Inferior parietal cortex (tissue), 1 donor: ENCODE data around the gene MT3.
A peak's percentile ranks its signal among the peaks of the same experiment; 100 is the strongest.
"Not testable (repeated sequence)": the region's sequence is repeated elsewhere in the genome, so short reads cannot be mapped to it uniquely, and the experiment has no call there.

ENCODE experiments used
- DNase-seq: peaks from one replicate; pipeline ENCODE4 v3.0.0-alpha.2; 2016; ENCODE audit errors: extremely low spot score

MT3 gene

DNA sequence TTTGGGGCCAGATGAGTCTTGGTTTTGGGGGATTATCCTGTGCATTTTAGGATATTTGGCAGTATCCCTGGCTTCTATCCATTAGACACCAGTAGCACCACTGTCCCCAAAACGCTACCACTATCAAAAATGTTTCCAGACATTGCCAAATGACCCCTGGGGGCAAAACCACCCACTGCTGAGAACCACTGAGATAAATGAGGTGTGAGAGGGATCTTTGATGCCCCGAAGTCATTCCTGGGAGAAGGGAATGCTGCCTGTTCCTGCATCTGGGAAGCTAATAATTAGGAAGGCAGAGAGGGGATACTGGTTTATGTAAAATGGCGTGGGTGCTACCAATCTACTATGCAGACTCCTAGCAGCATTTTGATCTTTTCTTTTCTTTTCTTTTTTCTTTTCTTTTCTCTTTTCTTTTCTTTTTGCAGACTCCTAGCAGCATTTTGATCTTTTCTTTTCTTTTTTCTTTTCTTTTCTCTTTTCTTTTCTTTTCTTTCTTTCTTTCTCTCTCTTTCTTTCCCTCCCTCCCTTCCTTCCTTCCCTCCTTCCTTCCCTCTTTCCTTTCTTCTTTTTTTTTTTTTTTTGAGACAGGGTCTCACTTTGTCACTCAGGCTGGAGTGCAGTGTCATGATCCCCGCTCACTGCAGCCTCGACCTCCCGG is 8.8 kb upstream of the MT3 start:
- no peak for DNase-seq

DNA sequence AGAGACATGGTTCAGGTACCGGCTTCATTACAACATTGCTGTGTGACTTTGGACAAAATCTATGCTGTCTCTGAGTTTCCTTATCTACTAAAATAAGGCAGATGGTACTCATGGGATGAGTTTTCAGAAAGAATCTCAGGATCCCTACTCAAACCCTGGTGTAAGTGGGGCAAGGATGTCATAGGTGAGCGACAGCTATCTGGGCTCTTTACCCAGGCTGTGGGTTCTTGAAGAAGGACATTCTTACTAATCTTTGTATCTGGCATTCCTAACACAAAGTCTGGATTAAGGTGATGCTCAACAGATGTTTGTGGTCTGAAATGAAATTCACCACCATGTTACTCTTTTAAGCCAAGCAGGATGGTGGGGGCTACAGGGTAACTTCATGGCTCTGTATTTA is 6.4 kb upstream of the MT3 start:
- not testable (repeated sequence) for DNase-seq

- DNase-seq: no peak
Observed at GRCh38 chr16:56583351-56584168, 5.8 kb upstream of the MT3 start.

GRCh38 chr16:56584276-56584675 is 5.1 kb upstream of the MT3 start:
- DNase-seq: no peak

DNA sequence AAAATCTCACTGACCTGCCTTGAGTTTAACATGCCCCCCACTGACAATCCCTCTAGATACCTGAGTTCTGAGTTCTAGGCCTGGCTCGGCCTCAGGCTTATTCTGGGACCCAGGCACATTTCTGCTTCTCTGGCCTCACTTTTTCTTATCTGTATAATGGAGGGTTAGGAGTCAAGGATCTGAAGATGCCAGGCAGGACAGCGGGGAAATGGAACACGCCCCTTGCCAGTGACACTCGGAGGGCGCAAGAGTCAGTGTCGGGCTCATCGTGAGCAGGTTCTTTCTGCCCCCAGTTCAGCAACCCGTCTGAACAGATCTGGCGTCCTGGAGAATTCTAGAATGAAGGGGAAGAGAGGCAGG is 567 bp upstream of the MT3 start:
- no peak for DNase-seq

- no peak for DNase-seq
Observed at GRCh38 chr16:56591377-56592060, 2.2 kb downstream of the MT3 start.

DNA sequence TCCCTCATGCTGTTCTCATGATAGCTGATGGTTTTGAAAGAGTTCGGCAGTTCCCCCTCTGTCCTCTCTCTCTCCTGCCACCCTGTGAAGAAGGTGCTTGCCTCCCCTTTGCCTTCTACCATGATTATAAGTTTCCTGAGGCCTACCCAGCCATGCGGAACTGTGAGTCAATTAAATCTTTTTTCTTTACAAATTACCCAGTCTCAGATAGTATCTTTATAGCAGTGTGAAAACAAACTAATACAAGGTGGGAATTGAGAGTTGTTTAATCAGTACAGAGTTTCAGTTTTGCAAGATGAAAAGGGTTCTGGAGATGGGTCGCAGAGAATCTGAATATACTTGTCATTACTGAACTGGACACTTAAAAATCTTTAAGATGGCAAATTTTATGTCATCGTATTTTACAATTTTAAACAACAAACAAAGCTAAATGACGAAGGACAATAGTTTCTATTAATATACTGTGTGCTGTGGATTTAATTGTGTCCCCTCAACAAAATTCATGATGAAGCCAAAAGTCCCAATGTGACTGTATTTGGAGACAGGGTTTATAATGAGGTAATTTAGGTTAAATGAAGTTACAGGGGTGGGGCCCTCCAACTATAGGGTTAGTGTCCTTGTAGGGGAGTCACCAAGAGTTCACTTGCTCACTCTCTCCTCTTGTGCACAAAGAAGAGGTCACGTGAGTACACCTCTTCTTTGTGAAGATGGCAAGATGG is 4.4 kb downstream of the MT3 start:
- no peak for DNase-seq

- no peak for DNase-seq
Observed at GRCh38 chr16:56594292-56594619, 4.9 kb downstream of the MT3 start.

GRCh38 chr16:56600398-56600999 is 11.2 kb downstream of the MT3 start:
- peak; percentile 86 for DNase-seq

- DNase-seq: no peak
Observed at GRCh38 chr16:56601325-56601724, 12.0 kb downstream of the MT3 start.

DNA sequence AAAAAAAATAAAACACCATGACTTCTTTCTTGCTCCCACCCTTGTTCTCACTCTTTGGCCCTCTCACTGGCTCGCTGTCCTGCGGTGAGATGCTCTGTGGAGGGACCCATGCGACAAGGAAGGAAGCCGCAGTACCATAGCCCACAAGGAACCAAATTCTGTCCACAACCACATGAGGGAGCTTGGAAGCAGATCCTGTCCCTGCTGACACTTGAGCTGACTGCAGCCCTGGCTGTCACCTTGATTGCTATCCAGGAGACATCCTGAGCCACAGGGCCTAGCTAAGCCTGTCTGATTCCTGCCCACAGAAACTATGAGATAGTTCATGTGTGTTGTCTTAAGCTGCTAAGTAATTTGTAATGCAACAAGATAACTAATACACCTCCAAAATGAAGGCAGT is 14.3 kb downstream of the MT3 start:
- DNase-seq: peak; percentile 57

GRCh38 chr16:56604966-56605365 is 15.6 kb downstream of the MT3 start:
- DNase-seq: no peak

- DNase-seq: no peak
Observed at GRCh38 chr16:56605475-56605874, 16.1 kb downstream of the MT3 start.

- DNase-seq: no peak
Observed at GRCh38 chr16:56606071-56606475, 16.7 kb downstream of the MT3 start.

- peak; percentile 53 for DNase-seq
Observed at GRCh38 chr16:56606476-56607108, 17.3 kb downstream of the MT3 start.

GRCh38 chr16:56607109-56607618 is 17.8 kb downstream of the MT3 start:
- no peak for DNase-seq

- DNase-seq: no peak
Observed at GRCh38 chr16:56607675-56608042, 18.3 kb downstream of the MT3 start.

DNA sequence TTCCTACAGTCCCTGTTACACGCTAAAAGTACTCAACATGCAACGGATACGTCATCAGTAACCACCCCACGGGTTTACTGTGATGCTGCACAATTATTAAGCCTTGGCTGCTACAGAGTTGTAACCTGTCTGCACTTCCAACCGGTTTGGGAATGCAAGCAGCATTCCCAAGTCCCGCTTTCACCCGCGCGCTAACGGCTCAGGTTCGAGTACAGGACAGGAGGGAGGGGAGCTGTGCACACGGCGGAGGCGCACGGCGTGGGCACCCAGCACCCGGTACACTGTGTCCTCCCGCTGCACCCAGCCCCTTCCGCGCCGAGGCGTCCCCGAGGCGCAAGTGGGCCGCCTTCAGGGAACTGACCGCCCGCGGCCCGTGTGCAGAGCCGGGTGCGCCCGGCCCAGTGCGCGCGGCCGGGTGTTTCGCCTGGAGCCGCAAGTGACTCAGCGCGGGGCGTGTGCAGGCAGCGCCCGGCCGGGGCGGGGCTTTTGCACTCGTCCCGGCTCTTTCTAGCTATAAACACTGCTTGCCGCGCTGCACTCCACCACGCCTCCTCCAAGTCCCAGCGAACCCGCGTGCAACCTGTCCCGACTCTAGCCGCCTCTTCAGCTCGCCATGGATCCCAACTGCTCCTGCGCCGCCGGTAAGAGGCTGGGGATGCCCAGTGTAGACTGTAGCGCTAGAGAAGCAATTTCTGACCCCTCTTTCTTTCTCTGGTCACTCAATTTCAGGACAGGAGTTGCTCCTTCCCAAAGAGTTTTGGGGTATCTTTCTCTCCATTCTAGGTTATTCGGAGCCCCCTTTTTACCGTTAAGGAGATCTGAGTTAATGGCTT is 18.9 kb downstream of the MT3 start, which contains the start of gene MT2A:
TSS of gene MT2A (plus strand) at position 542 of the 833 bp plus-strand sequence. CDS start at position 614, 72 bp downstream.
- peak; percentile 84 for DNase-seq

GRCh38 chr16:56608876-56609462 is 19.6 kb downstream of the MT3 start:
- no peak for DNase-seq

GRCh38 chr16:56609463-56609921 is 20.2 kb downstream of the MT3 start:
- no peak for DNase-seq
